GM21526 (cell line): Measurements from ENCODE around the gene CYB5RL.
"Not testable (repeated sequence)": the region's sequence is repeated elsewhere in the genome, so short reads cannot be mapped to it uniquely, and the experiment has no call there.

ENCODE experiments used
- ATAC-seq: cut with Tn5 transposase; IDR thresholded peaks from one replicate; pipeline ENCODE4 v1.9.1; 2021; ENCODE audit warnings: moderate library complexity; ENCODE audit not compliant: unreplicated experiment, low FRiP score

Gene CYB5RL

GRCh38 chr1:54199765-54200518, at the start of gene CYB5RL, which contains the start of gene MRPL37:
TSS of gene CYB5RL (minus strand) at chr1:54200030. CDS start at chr1:54195616, 4,414 bp downstream.
TSS of gene MRPL37 (plus strand) at chr1:54200167. CDS start at chr1:54200244, 77 bp downstream.
- ATAC-seq: peak; percentile 92

GRCh38 chr1:54248966-54249365, 49.1 kb upstream of the CYB5RL start:
- no peak for ATAC-seq

GRCh38 chr1:54247863-54248515, 48.2 kb upstream of the CYB5RL start:
- no peak for ATAC-seq

GRCh38 chr1:54246116-54246721, 46.4 kb upstream of the CYB5RL start:
- ATAC-seq: no peak

- no peak for ATAC-seq
These were observed 45.7 kb upstream of the CYB5RL start for GRCh38 chr1:54245501-54245900.

- ATAC-seq: no peak
These were observed 44.8 kb upstream of the CYB5RL start for GRCh38 chr1:54244655-54245054.

GRCh38 chr1:54243022-54243421, 43.2 kb upstream of the CYB5RL start:
- no peak for ATAC-seq

GRCh38 chr1:54241364-54241763, 41.5 kb upstream of the CYB5RL start:
- ATAC-seq: no peak

GRCh38 chr1:54240741-54241335, 41.0 kb upstream of the CYB5RL start:
- no peak for ATAC-seq

- no peak for ATAC-seq
These were observed 39.8 kb upstream of the CYB5RL start for GRCh38 chr1:54239631-54240031.

GRCh38 chr1:54239035-54239383, 39.2 kb upstream of the CYB5RL start:
- ATAC-seq: no peak

- no peak for ATAC-seq
These were observed 38.7 kb upstream of the CYB5RL start for GRCh38 chr1:54238353-54239034.

- ATAC-seq: no peak
These were observed 37.8 kb upstream of the CYB5RL start for GRCh38 chr1:54237586-54237985.

GRCh38 chr1:54234284-54234683, 34.5 kb upstream of the CYB5RL start:
- ATAC-seq: no peak

- ATAC-seq: not testable (repeated sequence)
These were observed 33.4 kb upstream of the CYB5RL start for GRCh38 chr1:54233196-54233595.

- no peak for ATAC-seq
These were observed 30.9 kb upstream of the CYB5RL start for GRCh38 chr1:54230507-54231339.

GRCh38 chr1:54229281-54229891, 29.6 kb upstream of the CYB5RL start:
- no peak for ATAC-seq

- ATAC-seq: no peak
These were observed 28.8 kb upstream of the CYB5RL start for GRCh38 chr1:54228638-54229079.

- no peak for ATAC-seq
These were observed 28.1 kb upstream of the CYB5RL start for GRCh38 chr1:54227891-54228310.
